Adipose tissue (tissue), 3 donors: ENCODE data around the gene RGS4. TPM values are rescaled to one million over a fixed set of nuclear protein-coding genes. Genes with fewer than 3 reads are reported as not detected.

Experiments used
- H3K27ac ChIP-seq: one replicate; pipeline ENCODE4 v1.5.1; 2013; ENCODE audit warnings: low read depth, low read length
- WGBS, 3 donors: extraction: QIAGEN DNeasy Blood & Tissue Kit; methylation state at CpG; one replicate each; pipeline ENCODE4 v1.1.7; 2013; 5-methylcytosine and 5-hydroxymethylcytosine counted together
- polyA plus RNA-seq, 3 donors: library from polyadenylated mRNA; stranded (reverse); fragments of 200-250 nt; gene quantifications; one replicate each; pipeline ENCODE4 v1.2.3, GENCODE V29; 2013
- donor health status: healthy with polysubstance abuse.
- donor health status: Bipolar disorder and iron deficiency.
- donor health status: healthy.

The RGS4 gene
- polyA plus RNA-seq, 3 donors, result 0.93 to 8.4 (median 5.8) TPM

GRCh38 chr1:163090321-163090945 lies 21.3 kb downstream of the RGS4 start:
- WGBS, 3 donors, result 72 to 92% (median 86%) methylated on average over 3 of the region's 3 CpGs
- no peak overlapping the region for H3K27ac ChIP-seq

GRCh38 chr1:163093169-163093568 lies 24.0 kb downstream of the RGS4 start:
- no peak overlapping the region for H3K27ac ChIP-seq
- WGBS, 3 donors, result 70 to 82% (median 78%) methylated on average over 4 of the region's 4 CpGs

- no peak overlapping the region for H3K27ac ChIP-seq
- WGBS, 3 donors, result 86 to 92% (median 86%) methylated on average over 9 of the region's 9 CpGs
Observed at GRCh38 chr1:163093579-163093978, 24.4 kb downstream of the RGS4 start.

- no peak overlapping the region for H3K27ac ChIP-seq
- 50 to 63% (median 51%) methylated on average over 4 of the region's 4 CpGs for WGBS, 3 donors
Observed at GRCh38 chr1:163094182-163094581, 25.0 kb downstream of the RGS4 start.

GRCh38 chr1:163094589-163094988 lies 25.4 kb downstream of the RGS4 start:
- H3K27ac ChIP-seq, result no peak overlapping the region
- WGBS, 3 donors, result 51 to 60% (median 57%) methylated on average over 2 of the region's 2 CpGs

GRCh38 chr1:163095213-163095612 lies 26.1 kb downstream of the RGS4 start:
- H3K27ac ChIP-seq, result no peak overlapping the region
- WGBS, 3 donors, result 77 to 88% (median 78%) methylated on average over 1 of the region's 1 CpG

DNA sequence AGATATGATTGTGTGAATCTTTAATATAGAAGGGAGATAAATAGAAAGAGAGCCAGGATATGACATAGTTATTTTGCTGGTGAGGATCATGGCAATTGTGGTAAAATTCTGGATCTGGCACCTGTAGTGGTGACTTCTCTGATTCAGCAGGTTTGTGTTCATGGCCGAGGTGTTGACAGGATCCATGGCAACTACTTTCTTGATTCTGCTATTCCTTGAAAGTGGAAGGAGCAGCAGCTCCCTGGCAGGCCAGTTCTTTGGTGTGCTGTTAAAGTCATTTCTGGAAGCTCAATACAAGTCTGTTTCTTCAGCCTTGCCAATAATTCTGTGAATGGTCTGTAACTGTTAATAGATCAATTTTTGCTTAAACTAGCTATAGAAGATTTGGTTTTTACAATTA lies 33.4 kb downstream of the RGS4 start:
- H3K27ac ChIP-seq, result no peak overlapping the region
- 53 to 86% (median 83%) methylated on average over 1 of the region's 1 CpG for WGBS, 3 donors

DNA sequence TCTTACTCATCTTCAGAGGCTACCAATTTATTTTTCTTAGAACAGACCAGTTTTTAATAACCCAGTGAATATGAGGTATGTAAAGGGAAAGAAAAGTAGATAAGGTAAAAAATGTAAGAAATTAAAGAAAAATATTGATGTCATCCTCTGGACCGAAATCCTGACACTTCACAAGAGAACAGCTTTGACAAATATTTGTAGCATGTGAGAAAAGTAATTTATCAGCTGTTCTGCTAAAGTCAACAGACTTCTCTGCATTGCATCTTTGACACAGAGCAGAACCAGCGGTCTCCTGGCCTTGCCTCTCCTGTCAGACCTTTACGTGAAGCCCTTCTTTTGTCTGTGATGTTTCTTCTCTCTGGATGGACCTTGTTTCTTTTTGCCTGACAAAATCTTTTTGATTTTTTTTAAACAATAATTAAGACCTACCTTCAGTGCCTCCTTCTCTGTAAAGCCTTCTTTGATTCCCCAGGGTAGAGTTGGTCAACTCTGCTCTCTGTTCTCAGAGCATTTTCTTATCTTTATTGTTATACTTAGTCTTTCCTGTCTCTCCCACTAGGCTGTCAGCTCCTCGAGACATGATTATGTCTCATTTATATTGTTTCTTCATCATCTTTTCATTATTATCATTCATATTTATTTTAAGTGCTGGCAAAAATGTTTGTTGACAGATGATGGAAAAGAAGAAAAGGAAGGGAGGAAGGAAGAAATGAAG lies 35.4 kb downstream of the RGS4 start:
- 29 to 69% (median 66%) methylated on average over 4 of the region's 4 CpGs for WGBS, 3 donors
- no peak overlapping the region for H3K27ac ChIP-seq

GRCh38 chr1:163106364-163106987 lies 37.3 kb downstream of the RGS4 start:
- no peak overlapping the region for H3K27ac ChIP-seq
- WGBS, 3 donors, result 58 to 71% (median 70%) methylated on average over 2 of the region's 2 CpGs

GRCh38 chr1:163107655-163108054 lies 38.5 kb downstream of the RGS4 start:
- WGBS, 3 donors, result 87 to 93% (median 92%) methylated on average over 5 of the region's 5 CpGs
- H3K27ac ChIP-seq, result no peak overlapping the region

DNA sequence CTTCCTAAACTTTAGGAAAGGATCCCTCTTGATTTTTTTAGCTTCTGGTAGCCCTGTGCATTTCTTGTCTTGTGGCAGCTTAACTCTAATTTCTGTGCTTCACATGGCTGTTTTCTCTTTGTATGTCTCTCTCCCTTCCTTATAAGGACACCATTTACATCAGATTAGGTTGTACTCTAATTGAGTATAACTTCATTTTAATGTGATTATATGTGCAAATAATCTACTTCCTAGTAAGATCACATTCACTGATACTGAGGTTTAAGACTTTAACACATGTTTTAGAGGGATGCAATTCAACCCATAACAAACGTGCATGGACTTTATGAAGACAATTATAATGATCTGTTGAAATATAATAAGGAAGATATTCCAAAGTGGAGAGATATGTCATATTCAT lies 46.7 kb downstream of the RGS4 start:
- 55 to 74% (median 66%) methylated on average over 1 of the region's 1 CpG for WGBS, 3 donors
- H3K27ac ChIP-seq, result no peak overlapping the region

DNA sequence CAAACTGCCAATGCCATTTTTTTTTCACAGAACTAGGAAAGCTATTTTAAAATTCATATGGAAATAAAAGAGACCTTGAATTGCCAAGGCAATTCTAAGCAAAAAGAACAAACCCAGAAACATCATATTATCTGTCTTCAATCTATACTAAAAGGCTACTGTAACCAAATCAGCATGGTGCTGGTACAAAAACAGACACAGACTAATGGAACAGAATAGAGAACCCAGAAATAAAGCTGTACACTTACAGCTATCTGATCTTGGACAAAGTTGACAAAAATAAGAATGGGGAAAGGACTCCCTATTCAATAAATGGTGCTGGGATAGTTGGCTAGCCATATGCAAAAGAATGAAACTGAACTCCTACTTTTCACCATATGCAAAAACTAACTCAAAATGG lies 50.5 kb downstream of the RGS4 start:
- no peak overlapping the region for H3K27ac ChIP-seq

- H3K27ac ChIP-seq, result no peak overlapping the region
- WGBS, 3 donors, result 32 to 65% (median 60%) methylated on average over 1 of the region's 1 CpG
Observed at GRCh38 chr1:163120372-163120771, 51.2 kb downstream of the RGS4 start.

DNA sequence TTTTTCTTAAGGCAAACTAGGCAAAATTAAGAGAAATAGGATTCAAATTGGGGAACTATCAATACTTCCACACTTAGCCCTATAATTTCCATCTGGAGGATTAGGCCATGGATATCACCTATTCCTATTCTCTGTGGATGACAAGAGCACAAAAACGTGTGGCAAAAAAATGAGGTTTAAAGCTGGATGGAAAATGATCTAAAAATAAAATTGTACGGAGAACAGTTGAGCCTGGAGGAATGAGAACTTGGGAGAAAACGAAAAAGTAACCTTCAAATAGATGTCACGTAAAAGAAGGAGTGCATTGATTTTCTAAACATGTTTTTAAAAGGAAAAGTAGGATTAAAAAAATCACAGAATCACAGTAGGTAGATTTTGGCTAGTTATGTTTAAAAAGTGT lies 55.7 kb downstream of the RGS4 start:
- H3K27ac ChIP-seq, result no peak overlapping the region
- 63 to 76% (median 74%) methylated on average over 4 of the region's 4 CpGs for WGBS, 3 donors

Other genes starting within 250 kb of the RGS4 start
- gene CCDC190, start 208.2 kb upstream of the RGS4 start, polyA plus RNA-seq, result not detected
- gene RGS5, start 133.6 kb downstream of the RGS4 start, polyA plus RNA-seq, result 10 to 100 TPM; 13.7 to 71.5 (median 52.3) TPM